Bladder microvascular endothelial cell (primary cell): Measurements from ENCODE around the gene DKK3. TPM values are rescaled to one million over a fixed set of nuclear protein-coding genes. Genes with fewer than 3 reads are reported as not detected.

Source experiments
- total RNA-seq: library from RNA; depleted of rRNA; stranded (reverse); fragments of >200 nt; gene quantifications from 2 replicates; pipeline ENCODE4 v1.2.3, GENCODE V29; 2014

Gene DKK3
- 69.1 and 408 TPM in 2 replicates for total RNA-seq

GRCh38 chr11:12007769-12008737, at the start of gene DKK3:
Gene DKK3 (minus strand): TSS chr11:12008626. CDS start chr11:12008582, 44 bp downstream.

Other genes with a start within 250 kb of the DKK3 start
- 44.5 and 68.9 TPM in 2 replicates for gene USP47, start 166.7 kb downstream of the DKK3 start, total RNA-seq
- 51.0 and 248 TPM in 2 replicates for gene MICAL2, start 102.0 kb upstream of the DKK3 start, total RNA-seq